HG03432 (cell line): ENCODE measurements around the gene TSPAN15.
"Not testable (repeated sequence)": the region's sequence is repeated elsewhere in the genome, so short reads cannot be mapped to it uniquely, and the experiment has no call there.

Source experiments
- ATAC-seq: cut with Tn5 transposase; IDR thresholded peaks from one replicate; pipeline ENCODE4 v1.9.1; 2021; ENCODE audit warnings: mild to moderate bottlenecking, moderate library complexity; ENCODE audit not compliant: unreplicated experiment

Gene TSPAN15

GRCh38 chr10:69533658-69534057, 82.4 kb downstream of the TSPAN15 start:
- ATAC-seq = no peak

GRCh38 chr10:69536521-69536920, 85.3 kb downstream of the TSPAN15 start:
- ATAC-seq = not testable (repeated sequence)

- ATAC-seq = no peak
Observed at GRCh38 chr10:69537449-69537848, 86.2 kb downstream of the TSPAN15 start.

- ATAC-seq = no peak
Observed at GRCh38 chr10:69538461-69538860, 87.2 kb downstream of the TSPAN15 start.

- ATAC-seq = no peak
Observed at GRCh38 chr10:69541463-69541862, 90.2 kb downstream of the TSPAN15 start.

GRCh38 chr10:69549959-69550358, 98.7 kb downstream of the TSPAN15 start:
- no peak for ATAC-seq

GRCh38 chr10:69552268-69552667, 101.0 kb downstream of the TSPAN15 start:
- no peak for ATAC-seq

GRCh38 chr10:69553328-69553727, 102.1 kb downstream of the TSPAN15 start:
- ATAC-seq = no peak

- ATAC-seq = no peak
Observed at GRCh38 chr10:69554611-69555010, 103.3 kb downstream of the TSPAN15 start.
